HepG2 (cell line): ENCODE results near the gene P2RY6. TPM values are rescaled to one million over a fixed set of nuclear protein-coding genes. Genes with fewer than 3 reads are reported as not detected.

ENCODE experiments used
- HCFC1 ChIP-seq: fragments of 150-350 bp; IDR thresholded peaks from 2 replicates; pipeline ENCODE4 v1.6.1; 2014; ENCODE audit warnings: low read depth, low read length
- KLF13 ChIP-seq: sonication (generic); formaldehyde crosslinking; IDR thresholded peaks from 2 replicates; pipeline ENCODE4 v1.4.0; 2020; ENCODE audit warnings: mild to moderate bottlenecking, missing genetic modification reagents
- NFIC ChIP-seq: IDR thresholded peaks from 2 replicates; pipeline ENCODE4 v1.6.1; 2012; ENCODE audit warnings: mild to moderate bottlenecking, low read length, inconsistent platforms
- RAD51 ChIP-seq: fragments of 450-650 bp; IDR thresholded peaks from 2 replicates; pipeline ENCODE4 v1.6.1; 2016; ENCODE audit warnings: borderline replicate concordance
- TBX3 ChIP-seq: fragments of 450-650 bp; IDR thresholded peaks from 2 replicates; pipeline ENCODE4 v1.6.1; 2017; ENCODE audit warnings: antibody characterized with exemption, mild to moderate bottlenecking, inconsistent platforms, borderline replicate concordance
- TRIM24 ChIP-seq: sonication (generic); formaldehyde crosslinking; IDR thresholded peaks from 2 replicates; pipeline ENCODE4 v1.8.0; 2022; ENCODE audit warnings: mild to moderate bottlenecking, missing genetic modification reagents
- ZMYM2 ChIP-seq: sonication (generic); formaldehyde crosslinking; IDR thresholded peaks from 2 replicates; pipeline ENCODE4 v1.8.0; 2022; ENCODE audit warnings: mild to moderate bottlenecking, missing genetic modification reagents
- ZNF350 ChIP-seq: sonication (generic); formaldehyde crosslinking; IDR thresholded peaks from 2 replicates; pipeline ENCODE4 v1.4.0; 2020; ENCODE audit warnings: mild to moderate bottlenecking, low read depth, missing genetic modification reagents, borderline replicate concordance
- ZNF670 ChIP-seq: sonication (generic); formaldehyde crosslinking; IDR thresholded peaks from 2 replicates; pipeline ENCODE4 v1.8.0; 2022; ENCODE audit warnings: mild to moderate bottlenecking, missing genetic modification reagents, borderline replicate concordance
- polyA plus RNA-seq, 8 experiments: library from polyadenylated mRNA; depleted of rRNA in 3 of 8; stranded (reverse) in 7 of 8; unstranded in 1 of 8; fragments of >200 nt; fragmentation: Illumina TruSeq in 4 of 8; extraction: Trizol in 4 of 8; gene quantifications; 2 replicates each; pipeline versions ENCODE4 v1.2.1 to v1.2.3, GENCODE V29; 2011 to 2016; ENCODE audit warnings: low read depth in 4 of 8, missing spikeins in 1 of 8, mixed read lengths in 1 of 8; ENCODE audit not compliant: insufficient read depth in 1 of 8
- total RNA-seq, 5 experiments: library from RNA; depleted of rRNA; stranded (reverse); fragments of >200 nt; fragmentation: Illumina TruSeq; extraction: Trizol; gene quantifications; 2 replicates each; pipeline ENCODE4 v1.2.3, GENCODE V29; 2016; ENCODE audit warnings: low read depth in 1 of 5
- TF ChIP-seq, protein P1 (sequence below): sonication (generic); formaldehyde crosslinking; IDR thresholded peaks from 2 replicates; pipeline ENCODE4 v1.4.0; 2020; ENCODE audit warnings: missing genetic modification reagents
- TF ChIP-seq, protein P2 (sequence below): sonication (generic); formaldehyde crosslinking; IDR thresholded peaks from 2 replicates; pipeline ENCODE4 v1.8.1; 2022; ENCODE audit warnings: mild to moderate bottlenecking, missing genetic modification reagents
- TF ChIP-seq, protein P3 (sequence below): sonication (generic); formaldehyde crosslinking; IDR thresholded peaks from 2 replicates; pipeline ENCODE4 v1.8.1; 2023; ENCODE audit warnings: missing genetic modification reagents, inconsistent platforms, borderline replicate concordance
- TF ChIP-seq, protein P4 (sequence below), 2 experiments: sonication (generic) in 1 of 2; formaldehyde crosslinking in 1 of 2; IDR thresholded peaks; 2 replicates each; pipeline versions ENCODE4 v1.6.1 to v1.9.0; 2014 to 2022; ENCODE audit warnings: antibody characterized with exemption in 1 of 2, borderline replicate concordance in 1 of 2, inconsistent platforms in 1 of 2, low read depth in 1 of 2, missing genetic modification reagents in 1 of 2

P2RY6 gene
- total and polyA plus RNA-seq, 2 of the 13 experiments (the other 11 are each of a cell fraction or from before 2014, with no cell fraction given), result 0.09 to 0.29 TPM

DNA sequence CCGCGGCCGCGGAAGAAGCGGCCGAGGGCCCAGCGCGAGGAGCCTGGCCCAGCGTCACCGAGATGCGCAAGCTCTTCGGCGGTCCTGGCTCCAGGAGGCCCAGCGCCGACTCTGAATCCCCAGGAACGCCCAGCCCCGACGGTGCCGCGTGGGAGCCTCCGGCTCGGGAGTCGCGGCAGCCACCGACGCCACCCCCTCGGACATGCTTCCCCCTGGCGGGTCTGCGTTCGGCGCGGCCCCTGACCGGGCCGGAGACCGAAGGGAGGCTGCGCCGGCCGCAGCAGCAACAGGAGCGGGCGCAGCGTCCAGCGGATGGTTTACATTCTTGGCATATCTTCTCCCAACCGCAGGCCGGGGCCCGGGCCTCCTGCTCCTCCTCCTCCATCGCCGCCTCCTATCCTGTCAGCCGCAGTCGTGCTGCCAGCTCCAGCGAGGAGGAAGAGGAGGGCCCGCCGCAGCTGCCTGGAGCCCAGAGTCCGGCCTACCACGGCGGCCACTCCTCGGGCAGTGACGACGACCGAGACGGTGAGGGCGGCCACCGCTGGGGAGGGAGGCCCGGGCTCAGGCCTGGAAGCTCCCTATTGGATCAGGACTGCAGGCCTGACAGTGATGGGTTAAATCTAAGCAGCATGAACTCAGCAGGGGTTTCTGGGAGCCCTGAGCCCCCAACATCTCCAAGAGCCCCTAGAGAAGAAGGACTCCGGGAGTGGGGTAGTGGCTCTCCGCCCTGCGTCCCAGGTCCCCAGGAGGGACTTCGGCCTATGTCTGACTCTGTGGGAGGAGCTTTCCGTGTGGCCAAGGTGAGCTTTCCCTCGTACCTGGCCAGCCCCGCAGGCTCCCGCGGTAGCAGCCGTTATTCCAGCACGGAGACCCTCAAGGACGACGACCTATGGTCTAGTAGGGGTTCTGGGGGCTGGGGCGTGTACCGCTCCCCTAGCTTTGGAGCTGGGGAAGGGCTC lies 37.1 kb downstream of the P2RY6 start (continued):
- TF ChIP-seq, protein P1, sequence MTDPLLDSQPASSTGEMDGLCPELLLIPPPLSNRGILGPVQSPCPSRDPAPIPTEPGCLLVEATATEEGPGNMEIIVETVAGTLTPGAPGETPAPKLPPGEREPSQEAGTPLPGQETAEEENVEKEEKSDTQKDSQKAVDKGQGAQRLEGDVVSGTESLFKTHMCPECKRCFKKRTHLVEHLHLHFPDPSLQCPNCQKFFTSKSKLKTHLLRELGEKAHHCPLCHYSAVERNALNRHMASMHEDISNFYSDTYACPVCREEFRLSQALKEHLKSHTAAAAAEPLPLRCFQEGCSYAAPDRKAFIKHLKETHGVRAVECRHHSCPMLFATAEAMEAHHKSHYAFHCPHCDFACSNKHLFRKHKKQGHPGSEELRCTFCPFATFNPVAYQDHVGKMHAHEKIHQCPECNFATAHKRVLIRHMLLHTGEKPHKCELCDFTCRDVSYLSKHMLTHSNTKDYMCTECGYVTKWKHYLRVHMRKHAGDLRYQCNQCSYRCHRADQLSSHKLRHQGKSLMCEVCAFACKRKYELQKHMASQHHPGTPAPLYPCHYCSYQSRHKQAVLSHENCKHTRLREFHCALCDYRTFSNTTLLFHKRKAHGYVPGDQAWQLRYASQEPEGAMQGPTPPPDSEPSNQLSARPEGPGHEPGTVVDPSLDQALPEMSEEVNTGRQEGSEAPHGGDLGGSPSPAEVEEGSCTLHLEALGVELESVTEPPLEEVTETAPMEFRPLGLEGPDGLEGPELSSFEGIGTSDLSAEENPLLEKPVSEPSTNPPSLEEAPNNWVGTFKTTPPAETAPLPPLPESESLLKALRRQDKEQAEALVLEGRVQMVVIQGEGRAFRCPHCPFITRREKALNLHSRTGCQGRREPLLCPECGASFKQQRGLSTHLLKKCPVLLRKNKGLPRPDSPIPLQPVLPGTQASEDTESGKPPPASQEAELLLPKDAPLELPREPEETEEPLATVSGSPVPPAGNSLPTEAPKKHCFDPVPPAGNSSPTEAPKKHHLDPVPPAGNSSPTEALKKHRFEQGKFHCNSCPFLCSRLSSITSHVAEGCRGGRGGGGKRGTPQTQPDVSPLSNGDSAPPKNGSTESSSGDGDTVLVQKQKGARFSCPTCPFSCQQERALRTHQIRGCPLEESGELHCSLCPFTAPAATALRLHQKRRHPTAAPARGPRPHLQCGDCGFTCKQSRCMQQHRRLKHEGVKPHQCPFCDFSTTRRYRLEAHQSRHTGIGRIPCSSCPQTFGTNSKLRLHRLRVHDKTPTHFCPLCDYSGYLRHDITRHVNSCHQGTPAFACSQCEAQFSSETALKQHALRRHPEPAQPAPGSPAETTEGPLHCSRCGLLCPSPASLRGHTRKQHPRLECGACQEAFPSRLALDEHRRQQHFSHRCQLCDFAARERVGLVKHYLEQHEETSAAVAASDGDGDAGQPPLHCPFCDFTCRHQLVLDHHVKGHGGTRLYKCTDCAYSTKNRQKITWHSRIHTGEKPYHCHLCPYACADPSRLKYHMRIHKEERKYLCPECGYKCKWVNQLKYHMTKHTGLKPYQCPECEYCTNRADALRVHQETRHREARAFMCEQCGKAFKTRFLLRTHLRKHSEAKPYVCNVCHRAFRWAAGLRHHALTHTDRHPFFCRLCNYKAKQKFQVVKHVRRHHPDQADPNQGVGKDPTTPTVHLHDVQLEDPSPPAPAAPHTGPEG (CRISPR knock-in tag), result no peak; the same call in 1 of the 2 replicates
- TF ChIP-seq ZNF350 (CRISPR knock-in tag) (no peak; the same call in 1 of the 2 replicates), ZNF670 (CRISPR knock-in tag) (no peak; the same call in 1 of the 2 replicates), NFIC (no peak), ZMYM2 (peak; percentile 46; the same call in 1 of the 2 replicates), HCFC1 (no peak), TRIM24 (no peak), RAD51 (no peak), KLF13 (CRISPR knock-in tag) (no peak), TBX3 (no peak)
- TF ChIP-seq, protein P2, sequence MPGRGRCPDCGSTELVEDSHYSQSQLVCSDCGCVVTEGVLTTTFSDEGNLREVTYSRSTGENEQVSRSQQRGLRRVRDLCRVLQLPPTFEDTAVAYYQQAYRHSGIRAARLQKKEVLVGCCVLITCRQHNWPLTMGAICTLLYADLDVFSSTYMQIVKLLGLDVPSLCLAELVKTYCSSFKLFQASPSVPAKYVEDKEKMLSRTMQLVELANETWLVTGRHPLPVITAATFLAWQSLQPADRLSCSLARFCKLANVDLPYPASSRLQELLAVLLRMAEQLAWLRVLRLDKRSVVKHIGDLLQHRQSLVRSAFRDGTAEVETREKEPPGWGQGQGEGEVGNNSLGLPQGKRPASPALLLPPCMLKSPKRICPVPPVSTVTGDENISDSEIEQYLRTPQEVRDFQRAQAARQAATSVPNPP (CRISPR knock-in tag), result no peak
- TF ChIP-seq, protein P3, sequence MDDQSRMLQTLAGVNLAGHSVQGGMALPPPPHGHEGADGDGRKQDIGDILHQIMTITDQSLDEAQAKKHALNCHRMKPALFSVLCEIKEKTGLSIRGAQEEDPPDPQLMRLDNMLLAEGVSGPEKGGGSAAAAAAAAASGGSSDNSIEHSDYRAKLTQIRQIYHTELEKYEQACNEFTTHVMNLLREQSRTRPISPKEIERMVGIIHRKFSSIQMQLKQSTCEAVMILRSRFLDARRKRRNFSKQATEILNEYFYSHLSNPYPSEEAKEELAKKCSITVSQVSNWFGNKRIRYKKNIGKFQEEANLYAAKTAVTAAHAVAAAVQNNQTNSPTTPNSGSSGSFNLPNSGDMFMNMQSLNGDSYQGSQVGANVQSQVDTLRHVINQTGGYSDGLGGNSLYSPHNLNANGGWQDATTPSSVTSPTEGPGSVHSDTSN (CRISPR knock-in tag), result peak; percentile 70; the same call in 1 of the 2 replicates
- TF ChIP-seq, protein P4, sequence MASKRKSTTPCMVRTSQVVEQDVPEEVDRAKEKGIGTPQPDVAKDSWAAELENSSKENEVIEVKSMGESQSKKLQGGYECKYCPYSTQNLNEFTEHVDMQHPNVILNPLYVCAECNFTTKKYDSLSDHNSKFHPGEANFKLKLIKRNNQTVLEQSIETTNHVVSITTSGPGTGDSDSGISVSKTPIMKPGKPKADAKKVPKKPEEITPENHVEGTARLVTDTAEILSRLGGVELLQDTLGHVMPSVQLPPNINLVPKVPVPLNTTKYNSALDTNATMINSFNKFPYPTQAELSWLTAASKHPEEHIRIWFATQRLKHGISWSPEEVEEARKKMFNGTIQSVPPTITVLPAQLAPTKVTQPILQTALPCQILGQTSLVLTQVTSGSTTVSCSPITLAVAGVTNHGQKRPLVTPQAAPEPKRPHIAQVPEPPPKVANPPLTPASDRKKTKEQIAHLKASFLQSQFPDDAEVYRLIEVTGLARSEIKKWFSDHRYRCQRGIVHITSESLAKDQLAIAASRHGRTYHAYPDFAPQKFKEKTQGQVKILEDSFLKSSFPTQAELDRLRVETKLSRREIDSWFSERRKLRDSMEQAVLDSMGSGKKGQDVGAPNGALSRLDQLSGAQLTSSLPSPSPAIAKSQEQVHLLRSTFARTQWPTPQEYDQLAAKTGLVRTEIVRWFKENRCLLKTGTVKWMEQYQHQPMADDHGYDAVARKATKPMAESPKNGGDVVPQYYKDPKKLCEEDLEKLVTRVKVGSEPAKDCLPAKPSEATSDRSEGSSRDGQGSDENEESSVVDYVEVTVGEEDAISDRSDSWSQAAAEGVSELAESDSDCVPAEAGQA (IDR thresholded peaks at IDR 0.05; ENCODE audit: low read depth), result no peak
- TF ChIP-seq, protein P4 (CRISPR knock-in tag; IDR thresholded peaks at IDR 0.05; ENCODE audit: borderline replicate concordance), result 0 out of 2 replicates have a peak, but pooled peaks have one; percentile 82
